Liver (tissue), 9 donors: Measurements from ENCODE around the gene OSBPL1A. TPM values are rescaled to one million over a fixed set of nuclear protein-coding genes. Genes with fewer than 3 reads are reported as not detected.

Experiments
- DNase-seq: peaks from one replicate; pipeline ENCODE4 v3.0.0-alpha.2; 2017; ENCODE audit warnings: low spot score
- H3K27ac ChIP-seq, 2 donors: one replicate each; pipeline ENCODE4 v1.7.0; 2013; ENCODE audit warnings: inconsistent platforms in 2 of 2, low read length in 2 of 2, control low read depth in 1 of 2, low read depth in 1 of 2, mild to moderate bottlenecking in 1 of 2
- H3K27me3 ChIP-seq, 4 donors: one replicate each; pipeline versions ENCODE4 v1.6.1 to v1.7.0; 2013; ENCODE audit warnings: low read length in 3 of 4, inconsistent platforms in 1 of 4, mild to moderate bottlenecking in 1 of 4, moderate library complexity in 1 of 4; ENCODE audit not compliant: control insufficient read depth in 4 of 4, insufficient read depth in 4 of 4
- H3K36me3 ChIP-seq, 4 donors: one replicate each; pipeline versions ENCODE4 v1.6.1 to v1.7.0; 2013; ENCODE audit warnings: low read length in 3 of 4, mild to moderate bottlenecking in 3 of 4, low read depth in 1 of 4, moderate library complexity in 1 of 4; ENCODE audit not compliant: control insufficient read depth in 4 of 4, insufficient read depth in 3 of 4
- H3K4me1 ChIP-seq, 4 donors: one replicate each; pipeline versions ENCODE4 v1.6.1 to v1.7.0; 2013; ENCODE audit warnings: low read length in 3 of 4, mild to moderate bottlenecking in 3 of 4, moderate library complexity in 1 of 4; ENCODE audit not compliant: control insufficient read depth in 4 of 4, insufficient read depth in 4 of 4
- H3K4me3 ChIP-seq, 3 donors: one replicate each; pipeline versions ENCODE4 v1.6.1 to v1.7.0; 2013; ENCODE audit warnings: low read length in 3 of 3, control low read depth in 1 of 3, low read depth in 1 of 3, mild to moderate bottlenecking in 1 of 3
- H3K9ac ChIP-seq, 2 donors: one replicate each; pipeline ENCODE4 v1.7.0; 2013; ENCODE audit warnings: low read length in 2 of 2, mild to moderate bottlenecking in 2 of 2, moderate library complexity in 2 of 2, control low read depth in 1 of 2, low read depth in 1 of 2
- H3K9me3 ChIP-seq, 4 donors: one replicate each; pipeline versions ENCODE4 v1.6.1 to v1.7.0; 2013; ENCODE audit warnings: low read length in 3 of 4; ENCODE audit not compliant: control insufficient read depth in 4 of 4
- EGR1 ChIP-seq, 2 donors: IDR thresholded peaks; 2 replicates each; pipeline ENCODE4 v1.6.1; 2016 to 2018; ENCODE audit warnings: antibody characterized with exemption in 2 of 2, low read depth in 2 of 2
- FOXA1 ChIP-seq: IDR thresholded peaks from 2 replicates; pipeline ENCODE4 v1.6.1; 2016; ENCODE audit warnings: antibody characterized with exemption
- GABPA ChIP-seq, 2 donors: IDR thresholded peaks in 1 of 2; conservative IDR thresholded peaks in 1 of 2; 2 replicates each; pipeline ENCODE4 v1.6.1; 2016; ENCODE audit warnings: antibody characterized with exemption in 2 of 2, mild to moderate bottlenecking in 1 of 2, moderate library complexity in 1 of 2
- HNF4A ChIP-seq, 2 donors: conservative IDR thresholded peaks; 2 replicates each; pipeline ENCODE4 v1.6.1; 2016; ENCODE audit warnings: antibody characterized with exemption in 2 of 2, mild to moderate bottlenecking in 2 of 2
- HNF4G ChIP-seq: IDR thresholded peaks from 2 replicates; pipeline ENCODE4 v1.6.1; 2016; ENCODE audit warnings: antibody characterized with exemption
- JUND ChIP-seq, 2 donors: IDR thresholded peaks; 2 replicates each; pipeline ENCODE4 v1.6.1; 2016; ENCODE audit warnings: antibody characterized with exemption in 2 of 2
- NR2F2 ChIP-seq: IDR thresholded peaks from 2 replicates; pipeline ENCODE4 v1.6.1; 2016; ENCODE audit warnings: antibody characterized with exemption
- RAD21 ChIP-seq, 2 donors: IDR thresholded peaks; 2 replicates each; pipeline ENCODE4 v1.6.1; 2016; ENCODE audit warnings: antibody characterized with exemption in 2 of 2, mild to moderate bottlenecking in 2 of 2
- RXRA ChIP-seq, 2 donors: IDR thresholded peaks; 2 replicates each; pipeline ENCODE4 v1.6.1; 2017 to 2018; ENCODE audit warnings: antibody characterized with exemption in 2 of 2, mild to moderate bottlenecking in 1 of 2
- SP1 ChIP-seq: IDR thresholded peaks from 2 replicates; pipeline ENCODE4 v1.6.1; 2018; ENCODE audit warnings: antibody characterized with exemption, mild to moderate bottlenecking
- TAF1 ChIP-seq: conservative IDR thresholded peaks from 2 replicates; pipeline ENCODE4 v1.6.1; 2016; ENCODE audit warnings: antibody characterized with exemption, mild to moderate bottlenecking
- YY1 ChIP-seq: IDR thresholded peaks from 2 replicates; pipeline ENCODE4 v1.6.1; 2016; ENCODE audit warnings: antibody characterized with exemption, mild to moderate bottlenecking
- WGBS: extraction: QIAGEN DNeasy Blood & Tissue Kit; methylation state at CpG from one replicate; pipeline ENCODE4 v1.1.7; 2013; 5-methylcytosine and 5-hydroxymethylcytosine counted together
- polyA plus RNA-seq, 2 donors: library from polyadenylated mRNA; stranded (reverse) in 1 of 2; unstranded in 1 of 2; fragments of 200-250 nt in 1 of 2; fragments of >200 nt in 1 of 2; fragmentation: Nextera tagmentation in 1 of 2; extraction: Ambion mirVana in 1 of 2; gene quantifications; one replicate each; pipeline versions ENCODE4 v1.2.1 to v1.2.3, GENCODE V29; 2013 to 2015
- total RNA-seq, 2 donors: library from RNA; depleted of rRNA; stranded (reverse); fragments of >200 nt; gene quantifications; one replicate each; pipeline ENCODE4 v1.2.3, GENCODE V29; 2014
- TF ChIP-seq, protein P1 (sequence below): fragments of 150-350 bp; IDR thresholded peaks from 2 replicates; pipeline ENCODE4 v1.5.1; 2017; ENCODE audit warnings: improper control_type of control experiment, low read depth, low read length; ENCODE audit not compliant: missing input control
- TF ChIP-seq, protein P2 (sequence below): IDR thresholded peaks from 2 replicates; pipeline ENCODE4 v1.6.1; 2016; ENCODE audit warnings: antibody characterized with exemption
- TF ChIP-seq, protein P3 (sequence below): IDR thresholded peaks from 2 replicates; pipeline ENCODE4 v1.6.1; 2016; ENCODE audit warnings: antibody characterized with exemption
- TF ChIP-seq, protein P4 (sequence below): IDR thresholded peaks from 2 replicates; pipeline ENCODE4 v1.6.1; 2016; ENCODE audit warnings: antibody characterized with exemption
- TF ChIP-seq, protein P5 (sequence below): IDR thresholded peaks from 2 replicates; pipeline ENCODE4 v1.6.1; 2016; ENCODE audit warnings: antibody characterized with exemption, mild to moderate bottlenecking
- donor health status: healthy.
- donor health status: healthy.
- donor health status: healthy.
- donor health status: healthy.
- donor health status: healthy.

The OSBPL1A gene
- total and polyA plus RNA-seq, 4 donors = 5.4 to 12.6 (median 8.9) TPM

DNA sequence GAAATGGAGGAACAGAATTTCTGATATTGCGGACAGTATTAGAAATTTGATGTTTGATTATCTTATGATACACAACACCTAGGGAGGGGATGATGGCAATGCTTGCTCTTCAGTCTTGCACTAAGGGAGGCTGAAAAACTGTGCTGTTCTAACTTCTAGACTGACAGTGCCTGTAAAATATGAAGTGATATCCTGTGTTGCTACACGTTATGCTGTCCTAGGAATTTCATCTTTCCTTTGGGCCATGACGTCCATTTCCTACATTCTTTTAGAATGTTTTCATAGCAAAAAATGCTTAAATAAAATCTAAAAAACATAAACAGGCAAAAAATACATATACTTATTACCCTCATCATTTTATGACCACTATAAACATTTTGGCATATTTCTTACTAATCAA, 55.3 kb downstream of the OSBPL1A start (continued):
- no peak for TF ChIP-seq YY1
- no peak for TF ChIP-seq FOXA1

DNA sequence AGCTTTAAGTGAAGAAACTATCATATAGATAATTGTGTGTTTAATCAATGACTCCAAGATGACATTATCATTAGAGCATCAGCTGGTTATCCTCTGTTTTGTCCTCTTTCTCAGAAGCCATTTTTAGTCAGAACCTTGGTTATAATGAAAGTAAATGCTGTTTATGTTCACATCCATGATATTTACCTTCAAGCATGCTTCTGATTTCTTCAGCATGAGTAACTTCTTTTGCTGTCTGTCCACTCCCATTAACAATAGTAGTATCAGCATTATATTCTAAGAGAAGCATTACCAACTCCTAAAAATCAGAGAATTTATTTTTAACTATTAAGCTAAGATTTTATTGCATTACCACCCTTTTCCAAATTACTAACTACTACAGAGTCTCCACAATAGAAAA, 56.3 kb downstream of the OSBPL1A start:
- no peak overlapping the region for H3K27ac ChIP-seq
- H3K27me3 ChIP-seq = no peaks in the 10 kb centered on the region
- H3K9ac ChIP-seq = no peak overlapping the region
- H3K4me3 ChIP-seq = no peak overlapping the region
- no peaks in the 10 kb centered on the region for H3K9me3 ChIP-seq
- no peak for DNase-seq
- H3K36me3 ChIP-seq = no peaks in the 10 kb centered on the region
- TF ChIP-seq, protein P1, sequence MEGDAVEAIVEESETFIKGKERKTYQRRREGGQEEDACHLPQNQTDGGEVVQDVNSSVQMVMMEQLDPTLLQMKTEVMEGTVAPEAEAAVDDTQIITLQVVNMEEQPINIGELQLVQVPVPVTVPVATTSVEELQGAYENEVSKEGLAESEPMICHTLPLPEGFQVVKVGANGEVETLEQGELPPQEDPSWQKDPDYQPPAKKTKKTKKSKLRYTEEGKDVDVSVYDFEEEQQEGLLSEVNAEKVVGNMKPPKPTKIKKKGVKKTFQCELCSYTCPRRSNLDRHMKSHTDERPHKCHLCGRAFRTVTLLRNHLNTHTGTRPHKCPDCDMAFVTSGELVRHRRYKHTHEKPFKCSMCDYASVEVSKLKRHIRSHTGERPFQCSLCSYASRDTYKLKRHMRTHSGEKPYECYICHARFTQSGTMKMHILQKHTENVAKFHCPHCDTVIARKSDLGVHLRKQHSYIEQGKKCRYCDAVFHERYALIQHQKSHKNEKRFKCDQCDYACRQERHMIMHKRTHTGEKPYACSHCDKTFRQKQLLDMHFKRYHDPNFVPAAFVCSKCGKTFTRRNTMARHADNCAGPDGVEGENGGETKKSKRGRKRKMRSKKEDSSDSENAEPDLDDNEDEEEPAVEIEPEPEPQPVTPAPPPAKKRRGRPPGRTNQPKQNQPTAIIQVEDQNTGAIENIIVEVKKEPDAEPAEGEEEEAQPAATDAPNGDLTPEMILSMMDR = no peak
- TF ChIP-seq HNF4A (conservative IDR thresholded peaks at IDR 0.05) = no peak
- TF ChIP-seq, protein P2, sequence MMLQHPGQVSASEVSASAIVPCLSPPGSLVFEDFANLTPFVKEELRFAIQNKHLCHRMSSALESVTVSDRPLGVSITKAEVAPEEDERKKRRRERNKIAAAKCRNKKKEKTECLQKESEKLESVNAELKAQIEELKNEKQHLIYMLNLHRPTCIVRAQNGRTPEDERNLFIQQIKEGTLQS = no peak
- no peak for TF ChIP-seq HNF4G
- TF ChIP-seq, protein P3, sequence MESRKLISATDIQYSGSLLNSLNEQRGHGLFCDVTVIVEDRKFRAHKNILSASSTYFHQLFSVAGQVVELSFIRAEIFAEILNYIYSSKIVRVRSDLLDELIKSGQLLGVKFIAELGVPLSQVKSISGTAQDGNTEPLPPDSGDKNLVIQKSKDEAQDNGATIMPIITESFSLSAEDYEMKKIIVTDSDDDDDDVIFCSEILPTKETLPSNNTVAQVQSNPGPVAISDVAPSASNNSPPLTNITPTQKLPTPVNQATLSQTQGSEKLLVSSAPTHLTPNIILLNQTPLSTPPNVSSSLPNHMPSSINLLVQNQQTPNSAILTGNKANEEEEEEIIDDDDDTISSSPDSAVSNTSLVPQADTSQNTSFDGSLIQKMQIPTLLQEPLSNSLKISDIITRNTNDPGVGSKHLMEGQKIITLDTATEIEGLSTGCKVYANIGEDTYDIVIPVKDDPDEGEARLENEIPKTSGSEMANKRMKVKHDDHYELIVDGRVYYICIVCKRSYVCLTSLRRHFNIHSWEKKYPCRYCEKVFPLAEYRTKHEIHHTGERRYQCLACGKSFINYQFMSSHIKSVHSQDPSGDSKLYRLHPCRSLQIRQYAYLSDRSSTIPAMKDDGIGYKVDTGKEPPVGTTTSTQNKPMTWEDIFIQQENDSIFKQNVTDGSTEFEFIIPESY = no peak
- TF ChIP-seq SP1 = no peak
- no peak for TF ChIP-seq FOXA1
- TF ChIP-seq, protein P4, sequence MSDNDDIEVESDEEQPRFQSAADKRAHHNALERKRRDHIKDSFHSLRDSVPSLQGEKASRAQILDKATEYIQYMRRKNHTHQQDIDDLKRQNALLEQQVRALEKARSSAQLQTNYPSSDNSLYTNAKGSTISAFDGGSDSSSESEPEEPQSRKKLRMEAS = no peak
- no peak for TF ChIP-seq GABPA (IDR thresholded peaks at IDR 0.05 in 1 of 2, conservative IDR thresholded peaks at IDR 0.05 in 1 of 2)
- TF ChIP-seq TAF1 = no peak
- TF ChIP-seq JUND (IDR thresholded peaks at IDR 0.05) = no peak
- TF ChIP-seq, protein P5, sequence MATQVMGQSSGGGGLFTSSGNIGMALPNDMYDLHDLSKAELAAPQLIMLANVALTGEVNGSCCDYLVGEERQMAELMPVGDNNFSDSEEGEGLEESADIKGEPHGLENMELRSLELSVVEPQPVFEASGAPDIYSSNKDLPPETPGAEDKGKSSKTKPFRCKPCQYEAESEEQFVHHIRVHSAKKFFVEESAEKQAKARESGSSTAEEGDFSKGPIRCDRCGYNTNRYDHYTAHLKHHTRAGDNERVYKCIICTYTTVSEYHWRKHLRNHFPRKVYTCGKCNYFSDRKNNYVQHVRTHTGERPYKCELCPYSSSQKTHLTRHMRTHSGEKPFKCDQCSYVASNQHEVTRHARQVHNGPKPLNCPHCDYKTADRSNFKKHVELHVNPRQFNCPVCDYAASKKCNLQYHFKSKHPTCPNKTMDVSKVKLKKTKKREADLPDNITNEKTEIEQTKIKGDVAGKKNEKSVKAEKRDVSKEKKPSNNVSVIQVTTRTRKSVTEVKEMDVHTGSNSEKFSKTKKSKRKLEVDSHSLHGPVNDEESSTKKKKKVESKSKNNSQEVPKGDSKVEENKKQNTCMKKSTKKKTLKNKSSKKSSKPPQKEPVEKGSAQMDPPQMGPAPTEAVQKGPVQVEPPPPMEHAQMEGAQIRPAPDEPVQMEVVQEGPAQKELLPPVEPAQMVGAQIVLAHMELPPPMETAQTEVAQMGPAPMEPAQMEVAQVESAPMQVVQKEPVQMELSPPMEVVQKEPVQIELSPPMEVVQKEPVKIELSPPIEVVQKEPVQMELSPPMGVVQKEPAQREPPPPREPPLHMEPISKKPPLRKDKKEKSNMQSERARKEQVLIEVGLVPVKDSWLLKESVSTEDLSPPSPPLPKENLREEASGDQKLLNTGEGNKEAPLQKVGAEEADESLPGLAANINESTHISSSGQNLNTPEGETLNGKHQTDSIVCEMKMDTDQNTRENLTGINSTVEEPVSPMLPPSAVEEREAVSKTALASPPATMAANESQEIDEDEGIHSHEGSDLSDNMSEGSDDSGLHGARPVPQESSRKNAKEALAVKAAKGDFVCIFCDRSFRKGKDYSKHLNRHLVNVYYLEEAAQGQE = no peak
- no peaks in the 10 kb centered on the region for H3K4me1 ChIP-seq

DNA sequence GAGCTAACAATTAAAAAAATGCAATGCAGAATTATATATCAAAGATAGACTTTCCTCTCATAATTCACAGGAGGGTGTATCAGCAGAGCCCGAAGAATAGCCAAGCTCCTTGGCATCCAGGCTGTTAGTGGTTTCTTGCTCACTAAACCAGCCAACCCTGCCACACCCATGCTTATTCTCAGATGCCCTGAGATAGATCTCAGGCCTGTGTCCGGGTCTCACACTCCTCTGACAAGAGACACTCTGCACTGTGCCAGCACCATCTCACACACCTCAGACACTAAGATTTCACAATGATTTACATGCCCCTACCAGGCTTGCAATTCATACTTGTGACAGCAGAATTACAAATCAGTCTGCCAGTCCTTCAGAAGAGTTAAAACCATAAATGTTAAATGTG, 64.5 kb downstream of the OSBPL1A start:
- Histone ChIP-seq H3K36me3 (no peaks in the 10 kb centered on the region), H3K9me3 (peaks cover 0 to 3% (median 0%) of the 10 kb centered on the region in 4 donors), H3K9ac (no peak overlapping the region), H3K27ac (no peak overlapping the region), H3K4me3 (no peak overlapping the region), H3K27me3 (no peaks in the 10 kb centered on the region), H3K4me1 (no peaks in the 10 kb centered on the region)
- WGBS = 90% methylated on average over 2 of the region's 2 CpGs
- DNase-seq = no peak
- TF ChIP-seq JUND (IDR thresholded peaks at IDR 0.05) (no peak), NR2F2 (no peak), RXRA (IDR thresholded peaks at IDR 0.05) (no peak), RAD21 (IDR thresholded peaks at IDR 0.05) (no peak), EGR1 (IDR thresholded peaks at IDR 0.05; ENCODE audit: low read depth in 2 of 2) (no peak), HNF4A (conservative IDR thresholded peaks at IDR 0.05) (no peak), TAF1 (no peak), GABPA (IDR thresholded peaks at IDR 0.05 in 1 of 2, conservative IDR thresholded peaks at IDR 0.05 in 1 of 2) (no peak)
- TF ChIP-seq, protein P5 = no peak
- TF ChIP-seq, protein P2 = no peak
